GM15510 (cell line): ENCODE measurements around the gene LEMD2.

Experiments used
- POLR2A ChIP-seq: IDR thresholded peaks from 3 replicates; pipeline ENCODE4 v1.6.1; 2011; ENCODE audit warnings: borderline replicate concordance; ENCODE audit not compliant: insufficient read length; ENCODE audit errors: extremely low read depth

The LEMD2 gene

GRCh38 chr6:33723371-33724085 is 65.4 kb downstream of the LEMD2 start:
- no peak for TF ChIP-seq POLR2A

GRCh38 chr6:33722103-33722623 is 66.8 kb downstream of the LEMD2 start:
- TF ChIP-seq POLR2A = no peak

GRCh38 chr6:33721508-33721907 is 67.4 kb downstream of the LEMD2 start:
- no peak for TF ChIP-seq POLR2A
